Measurements from ENCODE around the gene NHS. TPM values are rescaled to one million over a fixed set of nuclear protein-coding genes. Genes with fewer than 3 reads are reported as not detected.

Gene NHS
- total RNA-seq (2014; rRNA removed; shearing (Covaris generic)) = 4.6 and 5.4 TPM in 2 replicates
- polyA plus RNA-seq (2015; cell fraction: cytosol; rRNA removed) = 3.3 and 4.2 TPM in 2 replicates
- polyA plus RNA-seq (2015; cell fraction: nucleus; rRNA removed) = 14.4 and 15.2 TPM in 2 replicates

GRCh38 chrX:17374619-17375366, at the start of gene NHS:
Gene NHS, plus strand, starts transcription at chrX:17375200. Its CDS starts 558 bp downstream, at chrX:17375758.
- DNase-seq (ENCODE audit: low read depth) = peak; percentile 68

GRCh38 chrX:17328837-17329236, 46.2 kb upstream of the NHS start:
- no peak for DNase-seq (ENCODE audit: low read depth)

- no peak for DNase-seq (ENCODE audit: low read depth)
Observed at GRCh38 chrX:17336377-17336776, 38.6 kb upstream of the NHS start.

GRCh38 chrX:17355976-17356375, 19.0 kb upstream of the NHS start:
- DNase-seq (ENCODE audit: low read depth) = peak; percentile 3

GRCh38 chrX:17359500-17359899, 15.5 kb upstream of the NHS start:
- peak; percentile 42 for DNase-seq (ENCODE audit: low read depth)

- DNase-seq (ENCODE audit: low read depth) = no peak
Observed at GRCh38 chrX:17361620-17362019, 13.4 kb upstream of the NHS start.

GRCh38 chrX:17368002-17368401, 7.0 kb upstream of the NHS start:
- DNase-seq (ENCODE audit: low read depth) = no peak

- no peak for DNase-seq (ENCODE audit: low read depth)
Observed at GRCh38 chrX:17369309-17369708, 5.7 kb upstream of the NHS start.

- DNase-seq (ENCODE audit: low read depth) = no peak
Observed at GRCh38 chrX:17370191-17370590, 4.8 kb upstream of the NHS start.

- DNase-seq (ENCODE audit: low read depth) = no peak
Observed at GRCh38 chrX:17372052-17372451, 2.9 kb upstream of the NHS start.

- no peak for DNase-seq (ENCODE audit: low read depth)
Observed at GRCh38 chrX:17373337-17373736, 1.7 kb upstream of the NHS start.

- DNase-seq (ENCODE audit: low read depth) = no peak
Observed at GRCh38 chrX:17375367-17375636, 302 bp downstream of the NHS start.

- peak; percentile 2 for DNase-seq (ENCODE audit: low read depth)
Observed at GRCh38 chrX:17375637-17376430, 834 bp downstream of the NHS start.

GRCh38 chrX:17376431-17377077, 1.6 kb downstream of the NHS start:
- DNase-seq (ENCODE audit: low read depth) = peak; percentile 41

GRCh38 chrX:17377091-17377717, 2.2 kb downstream of the NHS start:
- DNase-seq (ENCODE audit: low read depth) = peak; percentile 75

- peak; percentile 4 for DNase-seq (ENCODE audit: low read depth)
Observed at GRCh38 chrX:17377795-17378194, 2.8 kb downstream of the NHS start.

- DNase-seq (ENCODE audit: low read depth) = peak; percentile 58
Observed at GRCh38 chrX:17380221-17380620, 5.2 kb downstream of the NHS start.

- no peak for DNase-seq (ENCODE audit: low read depth)
Observed at GRCh38 chrX:17390419-17390850, 15.4 kb downstream of the NHS start.

- DNase-seq (ENCODE audit: low read depth) = no peak
Observed at GRCh38 chrX:17395154-17395553, 20.2 kb downstream of the NHS start.

GRCh38 chrX:17397074-17397473, 22.1 kb downstream of the NHS start:
- peak; percentile 67 for DNase-seq (ENCODE audit: low read depth)

GRCh38 chrX:17403189-17403691, 28.2 kb downstream of the NHS start:
- no peak for DNase-seq (ENCODE audit: low read depth)

Data from HT1080 (cell line).